Kidney capillary endothelial cell (primary cell): ENCODE results near the gene ADA.

Experiments used
- DNase-seq: peaks from one replicate; pipeline ENCODE4 v3.0.0-alpha.2; 2018; ENCODE audit warnings: low spot score

The ADA gene

DNA sequence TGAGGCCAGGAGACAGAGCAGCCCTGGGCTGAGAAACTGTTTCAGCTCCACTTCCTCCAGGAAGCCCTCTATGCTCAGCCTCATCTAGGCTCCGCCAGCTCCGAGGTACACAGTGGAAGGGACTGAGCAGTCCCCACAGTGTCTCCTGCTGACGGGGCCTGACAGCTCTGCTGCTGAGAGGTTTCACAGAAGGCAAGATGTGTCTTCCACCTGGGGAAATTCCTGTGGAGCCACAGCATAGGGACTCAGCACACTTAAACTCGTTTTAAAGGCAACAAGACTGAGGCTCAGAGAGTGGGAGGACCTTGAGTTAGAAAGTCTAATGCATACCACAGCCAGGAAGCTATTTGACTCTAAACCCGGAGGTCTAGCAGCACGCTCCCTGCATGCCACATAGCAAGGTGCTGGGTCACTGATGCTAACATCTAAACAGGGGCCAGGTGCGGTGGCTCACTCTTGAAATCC lies 6.8 kb downstream of the ADA start:
- DNase-seq, result no peak

DNA sequence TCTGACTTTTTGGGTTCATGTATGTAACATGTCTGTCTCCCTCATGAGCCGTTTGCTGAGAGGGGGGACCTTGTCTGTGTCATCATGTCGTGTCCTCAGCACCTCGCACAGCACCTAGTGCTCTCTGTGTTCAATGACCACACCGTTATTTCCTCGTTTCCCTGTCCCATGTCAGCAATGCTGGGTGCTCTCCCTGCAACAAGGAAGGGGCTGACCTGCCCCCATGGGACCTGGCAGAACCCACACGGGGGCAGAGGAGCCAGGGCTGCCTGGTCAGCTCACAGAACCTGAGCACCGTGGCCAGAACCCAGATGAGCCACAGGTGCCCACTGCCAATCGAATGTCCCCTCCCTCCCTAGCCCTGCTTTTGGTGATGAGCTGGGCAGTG lies 7.3 kb downstream of the ADA start:
- DNase-seq, result no peak

DNA sequence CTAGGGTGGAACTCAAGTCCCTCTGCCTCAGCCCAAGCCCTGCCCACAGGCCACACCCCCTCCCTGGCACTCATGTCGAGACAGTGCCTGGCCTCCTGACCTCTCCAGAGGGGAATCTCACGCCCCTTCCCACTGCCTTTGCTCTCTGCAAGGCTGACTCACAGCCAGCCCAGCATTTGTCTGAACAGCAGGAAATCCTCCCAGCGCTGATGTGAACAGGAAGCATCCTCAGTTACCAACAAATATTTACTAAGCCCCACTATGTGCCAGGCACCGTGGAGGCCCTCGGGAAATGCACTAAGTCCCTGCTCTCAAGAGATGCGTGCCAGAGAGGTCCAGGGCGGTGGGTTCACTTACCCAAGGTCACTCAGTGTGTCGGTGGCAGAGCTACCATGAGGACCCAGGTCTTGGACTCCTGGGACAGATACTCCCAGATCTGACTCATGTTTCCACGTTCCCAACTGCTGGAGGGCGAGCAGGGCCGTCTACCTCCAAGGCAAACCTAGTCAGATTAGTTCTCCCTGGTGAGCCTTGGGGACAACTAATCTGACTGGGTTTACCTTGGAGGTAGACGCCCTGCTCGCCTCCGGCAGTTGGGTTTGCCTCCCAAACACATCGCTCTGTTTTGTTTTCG lies 7.8 kb downstream of the ADA start:
- peak; percentile 97 for DNase-seq

DNA sequence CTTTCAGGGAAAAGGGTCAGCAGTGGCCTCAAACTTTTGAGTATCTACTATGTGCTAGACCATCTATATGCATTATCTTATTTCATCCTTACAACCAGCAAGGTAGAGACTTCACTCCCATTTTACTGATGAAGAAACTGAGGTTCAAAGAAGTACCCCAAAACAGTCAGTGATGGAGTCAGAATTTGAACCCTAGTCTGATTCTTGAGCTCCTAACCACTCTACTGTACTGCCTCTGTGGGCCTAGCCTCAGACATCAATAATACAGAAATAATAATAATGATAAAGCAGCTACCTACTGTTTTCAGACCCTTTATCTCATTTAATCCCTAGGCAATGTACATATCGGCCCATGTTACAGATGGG lies 8.4 kb downstream of the ADA start:
- no peak for DNase-seq

DNA sequence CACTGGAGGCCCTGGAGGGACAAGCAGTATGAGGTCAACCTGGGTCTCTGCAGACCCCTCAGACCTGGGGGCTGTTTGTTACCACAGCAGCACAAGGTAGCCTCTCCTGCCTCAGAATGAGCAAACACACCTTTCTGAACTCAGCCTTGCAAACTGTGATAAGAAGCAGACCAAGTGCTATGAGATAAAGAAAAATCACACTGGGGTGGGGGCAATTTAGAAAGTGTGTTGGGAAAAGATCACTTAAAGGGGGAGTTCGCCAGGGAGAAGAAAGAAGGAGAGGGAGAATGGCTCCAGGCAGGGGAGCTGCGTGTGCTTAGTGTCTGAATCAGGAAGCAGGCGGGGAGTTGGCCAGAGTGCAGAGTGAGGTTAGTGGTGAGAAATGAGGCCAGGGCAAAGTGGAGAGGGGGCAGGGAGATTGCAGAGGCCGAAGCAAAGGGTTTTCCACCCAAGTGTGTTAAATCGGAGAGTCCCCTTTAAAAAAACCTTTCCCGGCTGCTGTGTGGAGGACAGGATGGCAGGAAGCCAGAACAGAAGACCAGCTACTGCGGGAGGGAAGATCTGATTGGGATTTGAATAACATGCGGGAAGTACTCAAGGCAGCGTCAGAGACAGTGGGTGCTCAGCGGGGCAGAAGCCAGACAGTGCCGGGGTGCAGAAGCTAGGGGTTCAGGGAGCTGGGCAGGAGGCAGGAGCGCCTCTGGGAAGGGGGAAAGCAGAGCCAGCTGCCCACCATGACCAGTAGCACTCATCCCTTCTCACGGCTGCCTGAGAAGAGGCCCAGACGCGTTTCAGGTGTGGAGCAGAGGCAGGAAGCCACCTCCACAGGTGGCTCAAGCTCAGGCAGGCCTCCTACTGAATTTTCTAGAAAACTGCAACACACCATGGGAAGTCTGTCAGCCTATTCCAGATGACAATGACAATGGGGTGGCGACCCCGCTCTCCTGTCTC lies 9.0 kb downstream of the ADA start:
- DNase-seq, result peak; percentile 86

DNA sequence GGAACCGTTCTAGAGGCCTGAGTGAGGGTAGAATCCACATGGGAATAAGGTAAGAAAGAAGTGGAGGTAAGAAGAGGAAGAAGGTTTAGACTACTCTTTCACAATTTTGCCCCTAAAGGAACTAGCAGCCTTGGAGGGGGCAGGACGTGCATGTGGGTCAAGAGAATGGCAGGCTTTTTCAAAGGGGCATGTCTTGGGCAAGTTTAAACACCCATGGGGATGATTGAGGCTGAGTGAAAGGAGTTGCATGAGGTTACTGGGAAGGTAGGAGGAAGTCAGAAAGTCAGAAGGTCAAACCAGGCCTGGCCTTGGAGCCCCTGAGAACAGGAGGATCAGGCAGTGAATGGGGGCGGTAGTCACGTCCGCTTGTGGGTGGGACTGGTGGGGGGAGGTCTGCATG lies 10.2 kb downstream of the ADA start:
- DNase-seq, result no peak

DNA sequence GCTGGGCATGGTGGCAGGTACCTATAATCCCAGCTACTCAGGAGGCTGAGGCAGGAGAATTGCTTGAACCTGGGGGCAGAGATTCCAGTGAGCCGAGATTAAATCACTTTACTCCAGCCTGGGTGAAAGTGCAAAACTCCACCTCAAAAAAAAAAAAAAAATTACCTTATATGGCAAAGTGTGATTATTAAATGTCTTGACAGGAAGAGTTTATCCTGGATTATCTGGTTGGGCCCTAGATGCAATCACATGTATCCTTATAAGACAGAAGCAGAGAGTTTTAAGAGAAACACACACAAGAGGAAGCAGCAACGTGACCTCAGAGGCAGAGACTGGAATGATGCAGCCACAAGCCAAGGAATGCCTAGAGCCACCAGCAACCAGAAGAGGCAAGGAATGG lies 11.0 kb downstream of the ADA start:
- DNase-seq, result no peak

DNA sequence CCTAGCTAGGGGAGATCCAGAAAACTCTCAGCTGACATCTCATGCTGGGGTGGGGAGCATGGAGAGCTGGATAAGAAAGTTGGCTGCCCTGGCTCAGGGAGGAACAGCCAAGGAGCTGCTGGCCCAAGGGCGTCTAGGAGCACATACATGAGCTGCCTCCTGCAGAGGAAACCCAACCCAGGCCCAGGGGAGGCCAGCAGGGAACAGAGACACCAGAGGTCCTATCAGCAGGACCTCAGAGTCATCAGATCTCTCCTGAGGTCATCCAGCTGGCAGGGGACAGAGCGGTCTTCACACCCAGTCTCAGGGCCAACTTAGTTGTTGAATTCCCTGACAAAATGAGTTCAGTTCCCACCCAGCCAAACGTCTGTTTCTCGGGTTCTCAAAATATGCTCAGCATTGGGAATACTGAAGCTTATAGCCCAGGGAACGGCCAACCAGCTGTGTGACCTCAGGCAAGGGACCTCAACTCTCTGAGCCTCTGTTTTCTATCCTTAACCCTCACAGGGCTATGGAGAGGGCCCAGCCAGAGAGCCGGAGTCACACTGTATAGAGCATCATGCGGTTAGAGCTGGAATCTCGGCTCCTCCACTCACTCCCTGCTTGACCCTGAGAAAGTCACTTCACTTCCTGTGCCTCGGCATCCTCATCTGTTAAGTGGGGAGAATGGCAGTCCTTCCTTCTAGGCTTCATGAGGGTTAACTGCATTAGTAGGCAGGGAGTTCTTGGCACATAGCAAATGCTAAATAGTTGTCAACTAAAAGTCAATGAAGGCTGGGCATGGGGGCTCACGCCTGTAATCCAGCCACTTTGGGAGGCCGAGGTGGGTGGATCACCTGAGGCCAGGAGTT lies 13.8 kb downstream of the ADA start:
- no peak for DNase-seq

DNA sequence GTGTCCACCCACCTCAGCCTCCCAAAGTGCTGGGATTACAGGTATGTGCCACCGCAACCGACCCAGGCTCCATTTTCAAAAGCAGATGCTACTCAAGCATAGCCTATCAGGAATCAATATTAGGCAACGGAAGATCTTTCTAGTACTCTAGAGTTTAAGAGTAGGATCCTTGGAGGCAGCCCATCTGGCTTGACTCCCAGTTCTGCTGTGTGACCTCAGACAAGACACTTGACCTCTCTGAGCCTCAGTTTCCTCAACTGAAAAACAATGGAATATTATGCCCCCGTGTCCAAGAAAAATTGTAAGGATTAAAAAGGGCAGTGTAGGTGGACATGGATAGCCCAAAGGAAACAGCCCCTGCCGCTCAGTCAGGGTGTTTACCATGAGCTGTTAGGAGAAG lies 14.5 kb downstream of the ADA start:
- DNase-seq, result no peak

DNA sequence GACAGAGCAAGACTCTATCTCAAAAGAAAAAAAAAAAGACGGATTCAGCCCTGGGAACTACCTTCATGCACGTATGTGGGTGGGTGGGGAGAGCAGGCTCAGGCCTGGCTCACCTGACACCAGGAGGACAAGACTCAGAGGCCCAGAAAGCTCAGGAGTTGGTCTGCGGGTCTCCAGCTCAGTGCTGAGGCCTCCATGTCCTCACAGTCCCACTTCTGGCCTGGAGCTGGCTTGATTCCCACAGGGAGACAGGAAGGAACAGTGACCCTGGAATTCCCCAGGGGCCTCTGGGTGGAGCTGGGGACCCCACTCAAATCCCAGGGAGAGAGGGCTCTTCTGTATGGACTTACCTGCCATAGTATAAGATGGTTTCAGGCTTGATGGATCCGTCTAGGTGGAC lies 15.6 kb downstream of the ADA start:
- no peak for DNase-seq

DNA sequence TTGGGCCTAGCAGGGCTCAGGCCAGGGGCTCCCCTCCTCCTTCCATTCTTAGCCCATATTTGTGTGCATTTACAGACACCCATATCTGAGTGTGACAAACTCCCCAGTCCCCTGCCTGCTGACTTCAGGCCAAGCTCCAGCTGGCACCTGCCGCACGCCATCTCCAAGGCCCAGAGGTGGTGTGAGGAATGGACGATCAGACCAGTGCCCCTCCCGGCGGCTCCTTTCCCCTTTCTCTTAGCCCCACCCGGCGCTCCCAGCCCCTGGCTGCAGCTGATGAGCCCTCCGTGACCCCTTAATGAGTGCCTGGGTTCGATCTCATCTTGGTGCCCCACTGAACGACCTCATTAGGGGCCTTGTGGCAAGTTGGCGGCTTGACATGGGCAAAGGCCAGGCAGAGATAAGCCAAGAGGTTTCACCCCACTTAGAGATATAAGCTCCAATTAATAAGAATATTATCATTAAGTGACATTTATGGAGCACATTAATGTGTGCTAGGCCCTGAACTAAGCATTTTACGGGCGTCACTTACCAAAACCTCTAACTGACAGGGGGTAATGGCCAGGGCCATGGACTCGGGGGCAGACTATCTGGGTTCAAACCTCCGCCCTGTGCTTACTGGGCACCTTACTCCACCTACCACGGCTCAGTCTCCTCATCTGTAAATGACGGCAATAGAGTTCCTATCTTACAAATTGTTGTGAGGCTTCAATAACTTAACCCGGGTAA lies 17.5 kb downstream of the ADA start:
- DNase-seq, result no peak

DNA sequence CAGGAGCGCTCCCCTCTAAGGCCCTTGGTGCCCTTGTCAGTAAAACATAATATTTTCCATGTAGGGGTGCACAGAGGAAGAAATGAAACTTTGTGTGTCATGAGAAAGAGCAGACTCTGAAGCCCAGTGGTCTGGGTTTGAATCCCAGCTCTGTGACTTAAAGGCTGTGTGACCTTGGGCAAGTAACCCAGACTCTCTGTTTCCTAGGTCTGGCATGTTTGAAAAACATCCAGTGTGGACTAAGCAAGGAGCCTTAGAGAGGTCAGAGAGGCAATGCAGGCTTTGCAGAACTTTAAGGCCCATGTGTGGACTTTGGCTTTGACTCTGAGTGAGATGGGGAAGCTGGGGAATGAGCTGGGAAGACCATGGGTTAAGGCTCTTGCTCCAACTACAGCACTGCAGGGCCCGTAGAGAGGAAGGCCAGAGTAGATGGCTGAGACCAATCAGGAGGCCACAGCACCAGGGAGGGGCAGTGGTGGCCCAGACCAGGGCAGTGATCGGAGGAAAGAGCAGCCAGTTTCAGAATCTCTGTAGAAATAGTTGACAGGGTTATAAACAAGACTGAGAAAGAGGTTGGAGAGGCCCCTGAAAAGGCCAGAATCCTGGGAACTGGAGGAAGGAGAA lies 18.2 kb downstream of the ADA start:
- DNase-seq, result no peak

DNA sequence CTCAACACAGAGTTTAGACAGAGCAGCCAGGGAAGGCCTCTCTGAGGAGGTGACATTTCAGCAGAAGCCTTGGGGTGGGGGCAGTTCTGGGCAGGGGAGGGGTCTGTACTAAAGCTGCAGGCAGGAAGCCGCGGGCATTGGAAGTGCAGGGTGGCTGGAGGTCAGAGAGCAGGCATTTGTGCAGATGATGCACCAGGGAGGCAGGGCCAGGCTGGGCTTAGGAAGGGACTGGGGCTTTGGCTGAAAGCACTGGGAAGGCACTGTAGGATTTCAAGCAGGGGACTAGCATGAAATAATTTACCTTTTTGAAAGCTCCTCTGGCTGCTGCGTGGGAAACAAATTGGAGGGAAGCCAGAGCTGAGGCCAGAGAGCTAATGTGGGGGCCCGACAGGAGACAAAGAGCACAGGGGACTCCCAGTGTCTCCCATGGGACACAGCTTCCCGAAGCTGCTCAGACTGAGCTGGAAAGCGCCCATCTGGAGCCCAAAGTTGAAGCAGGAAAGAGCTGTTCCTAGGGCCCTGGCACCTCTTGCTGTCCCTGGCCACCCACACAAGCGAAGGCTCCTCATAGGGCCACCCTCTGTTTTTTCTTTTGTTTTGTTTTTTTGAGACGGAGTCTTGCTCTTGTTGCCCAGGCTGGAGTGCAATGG lies 19.3 kb downstream of the ADA start:
- DNase-seq, result no peak

DNA sequence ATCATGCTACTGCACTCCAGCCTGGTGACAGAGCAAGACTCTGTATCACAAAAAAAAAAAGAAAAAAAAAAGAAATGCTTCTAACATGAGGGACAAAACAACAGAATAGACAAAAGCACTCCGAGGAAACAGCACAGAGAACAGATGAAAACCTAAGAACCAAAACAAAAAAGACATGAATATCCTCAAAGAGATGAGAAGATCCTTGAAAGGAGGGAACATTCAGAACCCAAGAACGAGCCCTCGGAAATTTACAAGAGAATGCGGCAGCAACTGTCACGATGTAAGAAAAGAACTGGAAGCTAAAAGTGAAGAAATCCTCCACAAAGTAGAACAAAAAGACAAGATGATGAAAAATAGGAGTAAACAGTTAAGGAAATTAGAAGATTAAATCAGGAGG lies 21.2 kb downstream of the ADA start:
- no peak for DNase-seq

DNA sequence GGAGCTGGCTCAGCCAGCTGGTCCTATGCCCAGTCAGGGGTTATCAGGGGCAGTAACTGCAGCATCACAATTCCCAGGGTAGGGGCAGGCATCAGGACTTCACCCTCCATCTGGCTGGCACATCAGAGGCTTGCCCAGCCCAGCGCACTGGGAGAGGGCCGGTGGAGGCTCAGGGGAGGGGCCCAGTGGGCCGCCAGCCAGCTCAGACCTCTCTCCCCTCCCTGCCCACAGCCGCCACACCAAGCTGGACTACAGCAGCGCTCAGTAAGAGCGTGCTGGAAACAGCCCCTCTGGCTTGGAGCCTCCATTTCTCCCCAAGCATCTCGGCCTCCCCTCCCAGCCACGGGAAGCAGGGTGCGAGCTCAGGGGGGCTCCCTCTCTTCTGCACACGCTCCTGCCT lies 22.0 kb downstream of the ADA start:
- no peak for DNase-seq

DNA sequence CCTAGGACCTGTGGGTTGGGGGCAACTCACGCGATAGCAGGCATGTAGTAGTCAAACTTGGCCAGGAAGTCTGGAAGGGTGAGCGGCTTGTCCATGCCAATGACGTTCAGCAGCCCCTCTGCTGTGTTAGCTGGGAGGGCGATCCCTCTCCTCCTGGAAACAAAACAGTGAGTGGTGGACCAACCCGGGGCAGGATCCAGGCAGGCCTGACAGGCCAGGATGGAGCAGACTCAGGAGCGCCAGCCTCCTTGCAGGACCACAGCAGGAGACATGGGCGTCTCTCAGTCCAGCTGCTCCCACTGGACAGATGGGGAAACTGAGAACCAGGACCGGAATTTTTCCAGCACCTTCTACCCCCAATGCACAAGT lies 22.5 kb downstream of the ADA start:
- no peak for DNase-seq

DNA sequence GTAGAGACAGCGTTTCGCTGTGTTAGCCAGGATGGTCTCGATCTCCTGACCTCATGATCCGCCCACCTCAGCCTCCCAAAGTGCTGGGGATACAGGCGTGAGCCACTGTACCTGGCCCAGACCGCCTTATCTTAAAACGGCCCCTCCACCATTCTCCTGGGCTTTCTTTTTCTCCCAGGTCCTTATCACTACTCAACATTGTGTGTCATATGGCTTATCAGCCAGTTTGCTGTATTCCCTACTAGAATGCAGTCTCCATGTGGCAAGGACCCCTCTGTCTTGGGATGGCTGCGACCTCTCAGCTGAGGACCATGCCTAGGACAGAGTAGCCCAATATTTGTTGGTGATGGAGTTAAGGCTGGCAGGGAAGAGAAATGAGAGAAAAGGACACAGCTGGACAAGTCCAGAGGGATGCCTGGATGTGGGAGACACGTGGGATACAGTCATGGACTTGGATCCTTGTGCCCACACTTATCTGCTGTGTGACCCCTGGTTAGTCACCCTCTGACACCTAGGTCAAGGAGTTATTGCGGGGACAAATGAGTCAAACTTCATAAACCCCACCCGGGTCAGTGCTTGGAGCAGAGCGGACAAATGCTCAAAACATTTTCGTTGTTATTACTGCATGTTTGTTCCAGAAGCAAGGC lies 24.0 kb downstream of the ADA start:
- DNase-seq, result no peak

DNA sequence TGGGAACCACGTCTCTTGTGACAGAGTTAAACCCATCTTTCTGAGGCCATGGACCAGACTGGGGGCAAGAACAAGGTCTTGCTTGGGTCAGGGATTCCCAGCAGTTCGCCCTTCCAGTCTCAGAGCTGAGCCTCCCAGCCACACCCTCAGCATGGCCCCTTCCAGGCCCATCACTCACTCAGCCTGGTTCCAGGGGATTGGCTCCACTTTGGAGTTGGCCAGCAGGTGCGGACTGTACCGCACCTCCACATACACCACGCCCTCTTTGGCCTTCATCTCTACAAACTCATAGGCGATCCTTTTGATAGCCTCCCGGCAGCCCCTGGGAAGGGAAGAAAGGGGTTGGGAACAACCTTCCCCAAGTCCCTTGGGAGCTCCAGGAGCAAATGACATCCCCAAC lies 25.2 kb downstream of the ADA start:
- no peak for DNase-seq

DNA sequence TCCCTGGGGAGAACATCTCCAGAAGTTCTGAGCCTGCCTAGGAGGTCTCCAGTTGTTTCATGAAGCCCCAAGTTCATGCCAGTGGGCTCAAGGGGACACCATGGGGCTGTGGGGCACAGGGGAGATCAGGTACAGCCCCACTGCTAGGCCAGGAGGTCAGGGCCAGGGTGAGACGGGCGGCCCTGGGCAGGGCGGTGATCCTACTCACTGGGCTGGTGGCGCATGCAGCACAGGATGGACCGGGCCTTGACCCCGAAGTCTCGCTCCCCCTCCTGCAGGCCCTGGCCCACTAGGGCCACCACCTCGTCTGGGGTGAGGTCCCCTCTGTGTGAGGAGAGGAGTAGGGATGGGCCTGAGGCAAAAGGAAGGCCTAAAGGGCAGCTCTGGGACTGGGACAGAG lies 26.1 kb downstream of the ADA start:
- DNase-seq, result no peak

DNA sequence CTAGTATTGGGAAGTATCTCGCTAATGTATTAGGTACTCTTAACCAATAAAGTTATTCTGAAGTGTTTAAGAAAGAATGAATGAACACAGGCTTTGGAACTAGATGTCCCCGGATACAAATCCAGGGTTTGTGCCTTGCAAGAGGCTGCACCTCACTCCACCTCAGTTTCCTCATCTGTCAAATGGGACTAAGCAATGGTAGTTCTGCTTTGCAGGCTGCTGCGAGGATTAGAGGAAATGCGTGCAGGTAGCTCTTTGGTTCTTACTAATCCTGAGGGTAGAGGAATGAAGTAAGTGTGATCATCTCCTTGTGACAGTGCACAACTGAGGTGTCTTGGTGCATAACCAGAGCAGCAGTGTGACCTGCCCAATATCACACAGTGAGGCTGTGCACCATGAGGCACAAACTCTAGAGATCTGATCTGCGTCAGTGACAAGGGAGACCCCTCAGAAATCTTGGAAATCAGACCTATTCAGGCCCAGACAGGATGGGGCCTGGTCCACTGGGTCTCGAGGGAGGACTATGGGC lies 26.7 kb downstream of the ADA start:
- DNase-seq, result no peak
